Activated naive CD4-positive, alpha-beta T cell treated with anti-CD3 and anti-CD28 coated beads for 36 hours (primary cell): ENCODE results near the gene ITGA1. TPM values are rescaled to one million over a fixed set of nuclear protein-coding genes. Genes with fewer than 3 reads are reported as not detected.
"Not testable (repeated sequence)": the region's sequence is repeated elsewhere in the genome, so short reads cannot be mapped to it uniquely, and the experiment has no call there.

Experiments
- CTCF ChIA-PET: fragments of 350-600 bp; sonication (Branson Sonifier 250); formaldehyde crosslinking; loops from one replicate; lab custom pipeline; 2021; ENCODE audit warnings: antibody characterized with exemption; lab: Charles Lee
- DNase-seq: peaks from one replicate; pipeline ENCODE4 v3.0.0-alpha.2; 2020
- H3K27ac Mint-ChIP-seq: one replicate; pipeline ENCODE4 v1.8.0; 2021; ENCODE audit warnings: mild to moderate bottlenecking, mixed read lengths
- H3K27me3 Mint-ChIP-seq: one replicate; pipeline ENCODE4 v1.8.0; 2021; ENCODE audit warnings: low read depth, mixed read lengths
- H3K36me3 Mint-ChIP-seq: one replicate; pipeline ENCODE4 v1.8.0; 2021; ENCODE audit warnings: low read depth, mixed read lengths
- H3K4me1 Mint-ChIP-seq: one replicate; pipeline ENCODE4 v1.8.0; 2021; ENCODE audit warnings: low read depth, mixed read lengths
- H3K4me3 Mint-ChIP-seq: one replicate; pipeline ENCODE4 v1.8.0; 2021; ENCODE audit warnings: mild to moderate bottlenecking, moderate library complexity, mixed read lengths
- H3K9me3 Mint-ChIP-seq: one replicate; pipeline ENCODE4 v1.8.0; 2021; ENCODE audit warnings: mixed read lengths
- intact Hi-C: fragments of 100-400 bp; cut with micrococcal nuclease; formaldehyde crosslinking; loops from one replicate; pipeline ENCODE4 v1.15.1; 2023
- total RNA-seq, 2 experiments: library from RNA; stranded (reverse); gene quantifications; one replicate each; pipeline ENCODE4 v1.2.3, GENCODE V29; 2021

The ITGA1 gene
- total RNA-seq = 1 to 10 TPM in 1 of 2 experiments, under 1 TPM in 1; 0.69 to 1.2 TPM

DNA sequence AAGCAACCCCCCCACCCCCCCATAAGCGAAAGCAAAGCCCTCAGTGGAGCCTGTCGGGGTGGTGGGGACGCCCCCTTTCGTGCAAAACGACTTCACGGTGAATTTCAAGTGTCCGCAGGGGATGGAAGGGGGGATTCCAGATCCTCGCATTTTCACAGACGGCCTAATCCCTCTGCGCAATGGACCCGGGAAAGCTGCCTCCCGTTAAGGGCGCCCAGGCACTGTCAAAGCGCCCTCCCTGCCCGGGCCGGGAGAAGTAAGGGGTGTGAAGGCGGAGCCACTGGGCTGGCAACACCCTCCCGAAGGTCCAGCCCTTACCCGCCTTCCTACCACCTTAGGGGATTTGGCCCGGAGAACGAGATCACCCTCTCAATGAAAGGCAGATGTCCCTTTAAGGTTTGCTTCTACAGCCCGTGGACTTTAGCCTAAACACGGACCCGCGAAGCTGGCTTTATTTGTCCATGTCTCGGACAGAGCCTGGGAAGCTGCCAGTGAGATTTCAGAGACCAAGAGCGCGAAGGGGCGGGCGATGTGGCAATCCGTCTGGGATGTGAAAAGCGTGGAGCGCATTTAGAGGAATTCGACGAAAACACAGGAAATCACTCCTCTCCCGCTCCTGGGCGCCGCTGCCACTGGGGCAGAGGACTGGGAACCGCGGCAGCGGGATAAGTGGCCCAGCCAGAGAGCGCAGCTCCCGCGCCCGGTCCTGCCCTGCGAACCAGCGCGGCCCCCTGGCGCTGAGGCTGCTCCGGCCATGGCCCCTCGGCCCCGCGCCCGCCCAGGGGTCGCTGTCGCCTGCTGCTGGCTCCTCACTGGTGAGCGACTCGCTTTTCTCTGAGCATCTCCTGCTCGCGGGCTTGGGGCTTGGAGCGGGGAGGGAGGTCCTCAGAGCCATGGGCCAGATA is at the start of gene ITGA1, which contains the start of gene PELO:
TSS of gene ITGA1 (plus strand) at position 317 of the 905 bp plus-strand sequence. CDS start at position 755, 438 bp downstream.
TSS of gene PELO (plus strand) at position 317 of the 905 bp plus-strand sequence. CDS start 12,479 bp downstream, outside the sequence.
- intact Hi-C loops = loop anchor here (1.0 to 5.0 kb wide), 9 partner anchors 12 to 308 kb away; no protein-coding TSS in a partner anchor
- Mint-ChIP-seq H3K27me3 (peaks cover 4% of the 10 kb centered on the region), H3K36me3 (no peaks in the 10 kb centered on the region), H3K9me3 (no peaks in the 10 kb centered on the region), H3K27ac (peak within 1 kb of the TSS; percentile 44), H3K4me1 (peaks cover 15% of the 10 kb centered on the region), H3K4me3 (peak within 1 kb of the TSS; percentile 84)
- CTCF ChIA-PET = interaction anchor here (0.6 to 2.2 kb wide), 5 partner anchors 11 to 137 kb away, joined by 3 to 11 read pairs (median 7); no protein-coding TSS in a partner anchor
- peak; percentile 79 for DNase-seq

DNA sequence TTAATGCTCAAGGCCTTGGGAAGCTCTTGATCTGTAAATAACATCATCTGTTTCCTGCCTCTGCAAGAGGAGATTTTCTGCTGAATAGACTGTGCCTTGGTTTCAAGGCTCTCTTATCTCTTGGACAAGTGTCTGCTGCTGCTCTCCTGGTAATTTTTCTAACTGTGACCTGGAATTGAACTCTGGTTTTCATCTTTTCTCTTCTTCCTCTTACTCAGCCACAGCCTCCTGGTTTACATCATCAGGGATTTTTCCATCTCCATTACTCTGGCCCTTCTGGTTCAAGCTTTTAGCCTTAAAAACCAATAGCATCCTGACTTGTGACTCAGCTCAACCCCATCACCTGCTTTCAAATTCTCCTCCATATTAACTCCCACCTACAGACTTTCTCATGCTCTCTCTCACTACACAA is 49.6 kb upstream of the ITGA1 start:
- Mint-ChIP-seq H3K36me3 (peaks cover 1% of the 10 kb centered on the region), H3K27me3 (no peaks in the 10 kb centered on the region), H3K27ac (no peak overlapping the region), H3K4me1 (peaks cover 32% of the 10 kb centered on the region), H3K9me3 (peaks cover 5% of the 10 kb centered on the region), H3K4me3 (no peak overlapping the region)
- CTCF ChIA-PET = interaction anchor here (0.9 to 1.7 kb wide), 4 partner anchors 12 to 177 kb away, joined by 3 to 5 read pairs (median 4); no protein-coding TSS in a partner anchor
- intact Hi-C loops = no loop called here
- no peak for DNase-seq

DNA sequence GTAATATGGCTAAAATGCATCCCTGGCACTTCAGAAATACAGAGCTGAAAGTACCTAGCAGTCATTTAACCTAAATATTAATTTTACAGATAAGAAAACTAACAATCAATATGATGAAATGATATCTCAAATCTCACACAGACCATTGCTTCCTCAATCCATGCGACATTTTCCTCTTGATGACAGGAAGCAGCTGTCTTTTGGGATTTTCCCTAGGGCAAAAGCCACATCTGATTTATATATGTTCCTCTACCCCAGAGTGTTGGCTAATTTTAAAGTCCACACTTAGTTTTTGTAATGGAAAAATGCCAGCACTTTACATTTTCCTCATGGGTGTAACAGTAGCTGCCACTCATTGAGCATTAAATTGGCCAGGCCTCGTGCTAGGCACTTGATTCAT is 47.7 kb upstream of the ITGA1 start:
- peaks cover 5% of the 10 kb centered on the region for H3K9me3 Mint-ChIP-seq

DNA sequence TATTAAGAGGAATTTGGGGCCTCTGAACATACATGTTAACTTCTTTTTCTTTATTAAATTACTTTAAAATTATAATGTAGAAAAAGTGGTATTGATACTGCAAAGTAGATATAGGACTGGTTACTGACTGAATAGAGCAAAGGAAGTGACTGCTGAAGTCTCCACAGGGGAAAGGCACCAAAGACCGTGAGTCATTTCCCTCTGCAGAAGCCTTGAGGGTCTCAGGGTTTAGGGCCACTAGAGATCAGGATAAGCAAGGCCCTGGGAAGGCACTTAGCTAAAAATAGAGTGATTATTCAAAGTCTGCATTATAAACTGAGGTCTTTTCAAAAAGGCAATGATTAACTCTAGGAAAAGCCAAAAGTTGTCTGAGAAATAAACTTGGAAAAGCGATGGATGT is 44.7 kb upstream of the ITGA1 start:
- intact Hi-C loops = loop anchor here (1.0 kb wide), 1 partner anchor 18 kb away; no protein-coding TSS in a partner anchor
- H3K36me3 Mint-ChIP-seq = no peaks in the 10 kb centered on the region
- H3K9me3 Mint-ChIP-seq = no peaks in the 10 kb centered on the region
- DNase-seq = no peak
- H3K4me3 Mint-ChIP-seq = no peak overlapping the region
- CTCF ChIA-PET = interaction anchor here (0.7 kb wide), 1 partner anchor 52 kb away, joined by 3 read pairs; no protein-coding TSS in a partner anchor
- H3K27ac Mint-ChIP-seq = peak overlapping the region; percentile 5
- H3K27me3 Mint-ChIP-seq = no peaks in the 10 kb centered on the region
- peaks cover 51% of the 10 kb centered on the region for H3K4me1 Mint-ChIP-seq

More for the DNA sequence above, 47.7 kb upstream of the ITGA1 start:
- Mint-ChIP-seq H3K4me3 (no peak overlapping the region), H3K27me3 (no peaks in the 10 kb centered on the region), H3K36me3 (peaks cover 1% of the 10 kb centered on the region), H3K4me1 (peaks cover 49% of the 10 kb centered on the region), H3K27ac (no peak overlapping the region)
- intact Hi-C loops = no loop called here
- no peak for DNase-seq
- CTCF ChIA-PET = no interaction called here

DNA sequence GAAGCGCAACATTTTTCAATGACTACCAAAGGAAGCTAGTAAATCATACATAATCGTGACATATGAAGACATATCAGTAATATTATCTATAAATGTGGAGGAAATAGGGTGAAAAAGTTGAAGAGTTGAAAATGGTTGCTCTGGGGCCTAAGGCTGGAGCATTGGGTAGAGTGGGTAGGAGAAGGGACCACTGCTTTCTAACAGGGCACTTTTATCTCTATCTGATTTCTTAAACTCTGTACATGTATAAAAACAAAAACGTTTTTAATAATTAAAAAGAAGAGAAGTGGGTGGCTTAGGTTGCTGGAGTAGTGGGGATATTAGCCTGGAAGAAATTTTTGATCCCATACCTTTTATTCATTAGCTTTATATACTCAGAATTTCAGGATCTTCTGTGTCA is 44.2 kb upstream of the ITGA1 start:
- intact Hi-C loops = loop anchor here (1.0 kb wide), 1 partner anchor 18 kb away; no protein-coding TSS in a partner anchor
- no peak for DNase-seq
- Mint-ChIP-seq H3K27me3 (no peaks in the 10 kb centered on the region), H3K4me3 (no peak overlapping the region), H3K9me3 (no peaks in the 10 kb centered on the region), H3K4me1 (peaks cover 47% of the 10 kb centered on the region), H3K27ac (peak overlapping the region; percentile 32), H3K36me3 (no peaks in the 10 kb centered on the region)
- CTCF ChIA-PET = interaction anchor here (0.7 kb wide), 1 partner anchor 53 kb away, joined by 3 read pairs; no protein-coding TSS in a partner anchor

DNA sequence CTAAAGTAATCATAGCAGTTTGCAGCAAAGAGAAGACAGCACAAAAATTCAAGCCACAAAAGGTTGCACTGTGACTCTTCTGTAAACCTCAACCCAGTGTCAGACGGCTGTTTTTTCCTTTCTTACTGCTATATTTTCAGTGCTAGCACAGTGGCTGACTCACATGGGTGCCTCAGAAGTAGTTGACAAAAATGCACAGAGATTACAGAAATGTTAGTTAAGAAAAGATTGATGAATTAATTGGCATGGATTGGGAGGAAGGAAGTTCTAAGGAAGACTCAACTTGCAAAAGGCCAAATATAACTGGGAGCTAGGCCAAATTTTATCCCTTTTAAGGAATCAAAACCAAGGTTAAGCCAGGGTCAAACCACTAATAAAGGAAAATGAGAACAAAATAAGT is 43.7 kb upstream of the ITGA1 start:
- intact Hi-C loops = loop anchor here (1.0 kb wide), 4 partner anchors 17 to 56 kb away; partner anchors contain the start of genes ITGA1 and PELO
- H3K36me3 Mint-ChIP-seq = no peaks in the 10 kb centered on the region
- H3K9me3 Mint-ChIP-seq = no peaks in the 10 kb centered on the region
- H3K27me3 Mint-ChIP-seq = no peaks in the 10 kb centered on the region
- CTCF ChIA-PET = no interaction called here
- DNase-seq = peak; percentile 66
- no peak overlapping the region for H3K4me3 Mint-ChIP-seq
- peaks cover 44% of the 10 kb centered on the region for H3K4me1 Mint-ChIP-seq
- peak overlapping the region; percentile 32 for H3K27ac Mint-ChIP-seq

DNA sequence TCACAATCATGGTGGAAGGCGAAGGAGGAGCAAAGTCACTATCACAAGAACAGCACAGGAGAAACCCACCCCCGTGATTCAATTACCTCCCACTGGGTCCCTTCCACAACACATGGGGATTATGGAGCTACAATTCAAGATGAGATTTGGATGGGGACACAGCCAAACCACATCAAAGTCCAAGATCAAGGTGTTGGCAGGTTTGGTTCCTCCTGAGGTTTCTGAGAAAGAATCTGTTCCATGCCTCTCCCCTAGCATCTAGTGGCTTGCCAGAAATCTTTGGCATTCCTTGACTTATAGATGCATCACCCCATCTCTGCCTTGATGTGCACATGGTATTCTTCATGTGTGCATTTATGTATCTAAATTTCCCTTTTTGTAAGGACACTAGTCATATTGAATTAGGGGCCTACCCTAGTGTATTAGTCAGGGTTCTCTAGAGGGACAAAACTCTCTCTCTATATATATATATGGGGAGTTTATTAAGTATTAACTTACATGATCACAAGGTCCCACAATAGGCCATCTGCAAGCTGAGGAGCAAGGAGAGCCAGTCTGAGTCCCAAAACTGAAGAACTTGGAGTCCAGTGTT is 42.8 kb upstream of the ITGA1 start:
- intact Hi-C loops = loop anchor here (1.0 kb wide), 4 partner anchors 20 to 55 kb away; partner anchors contain the start of genes ITGA1 and PELO
- DNase-seq, H3K27me3 Mint-ChIP-seq, H3K4me3 Mint-ChIP-seq, CTCF ChIA-PET, H3K36me3 Mint-ChIP-seq, H3K9me3 Mint-ChIP-seq, H3K27ac Mint-ChIP-seq: not testable (repeated sequence)
- peaks cover 39% of the 10 kb centered on the region for H3K4me1 Mint-ChIP-seq

DNA sequence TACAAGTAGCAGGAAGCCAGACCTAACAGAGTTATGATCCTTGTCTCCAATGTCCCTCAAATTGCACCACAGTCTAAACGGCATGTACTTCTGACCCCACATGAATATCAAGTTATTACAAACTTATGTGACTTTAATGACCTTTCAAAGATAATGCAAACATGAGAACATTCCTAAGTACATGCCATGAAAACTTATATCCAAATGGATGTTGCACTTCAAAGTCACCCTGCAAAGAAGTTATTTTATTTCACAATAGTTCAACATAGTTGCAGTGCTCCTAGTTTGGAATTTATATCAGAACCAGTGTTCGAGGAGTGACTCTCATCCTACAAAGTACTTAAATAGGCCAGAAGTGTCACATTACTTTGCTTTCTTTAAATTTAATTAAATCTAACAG is 41.2 kb upstream of the ITGA1 start:
- no peak for DNase-seq
- no peaks in the 10 kb centered on the region for H3K9me3 Mint-ChIP-seq
- H3K4me1 Mint-ChIP-seq = peaks cover 36% of the 10 kb centered on the region
- H3K27ac Mint-ChIP-seq = no peak overlapping the region
- H3K4me3 Mint-ChIP-seq = no peak overlapping the region
- no peaks in the 10 kb centered on the region for H3K36me3 Mint-ChIP-seq
- CTCF ChIA-PET = no interaction called here
- intact Hi-C loops = no loop called here
- no peaks in the 10 kb centered on the region for H3K27me3 Mint-ChIP-seq

DNA sequence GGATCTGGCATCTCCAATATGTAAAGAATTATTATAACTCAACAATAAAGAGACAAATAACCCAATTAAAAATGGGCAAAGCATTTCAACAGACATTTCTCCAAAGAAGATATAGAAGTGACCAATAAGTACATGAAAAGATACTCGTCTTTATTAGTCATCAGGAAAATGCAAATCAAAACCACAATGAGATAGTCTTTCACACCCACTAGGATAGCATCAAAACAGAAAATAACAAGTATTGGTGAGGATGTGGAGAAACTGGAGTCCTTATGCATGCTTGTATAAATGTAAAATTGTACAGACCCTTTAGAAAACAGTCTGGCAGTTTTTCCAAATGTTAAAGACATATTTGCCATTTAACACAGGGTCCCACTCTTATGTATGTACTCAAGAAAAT is 39.1 kb upstream of the ITGA1 start:
- DNase-seq = no peak
- Mint-ChIP-seq H3K4me3 (no peak overlapping the region), H3K27me3 (no peaks in the 10 kb centered on the region), H3K27ac (no peak overlapping the region), H3K36me3 (no peaks in the 10 kb centered on the region), H3K4me1 (peaks cover 19% of the 10 kb centered on the region), H3K9me3 (no peaks in the 10 kb centered on the region)
- CTCF ChIA-PET = no interaction called here
- intact Hi-C loops = no loop called here

DNA sequence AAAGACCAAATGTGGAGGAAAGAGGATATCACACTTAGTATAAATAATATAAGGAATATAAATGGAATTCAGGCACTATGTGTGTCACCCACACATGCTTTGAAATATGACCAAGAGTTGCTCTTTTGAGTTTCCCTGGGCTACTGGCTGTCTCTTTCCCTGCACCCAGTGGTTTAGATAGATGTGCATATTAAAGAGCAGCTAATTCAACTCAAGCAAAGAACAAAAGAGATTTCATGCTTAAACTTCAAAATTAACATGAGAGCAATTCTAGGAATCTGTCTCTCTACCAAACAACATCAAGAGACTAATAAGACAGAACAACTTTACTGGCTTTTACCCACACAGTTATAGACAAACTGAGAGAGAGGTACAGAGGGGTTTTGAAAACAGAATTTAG is 38.0 kb upstream of the ITGA1 start:
- intact Hi-C loops = loop anchor here (1.0 kb wide), 1 partner anchor 11 kb away; no protein-coding TSS in a partner anchor
- CTCF ChIA-PET = interaction anchor here (0.8 kb wide), 1 partner anchor 32 kb away, joined by 4 read pairs; no protein-coding TSS in a partner anchor
- no peak for DNase-seq
- Mint-ChIP-seq H3K4me1 (peaks cover 11% of the 10 kb centered on the region), H3K9me3 (no peaks in the 10 kb centered on the region), H3K27me3 (no peaks in the 10 kb centered on the region), H3K36me3 (no peaks in the 10 kb centered on the region), H3K27ac (no peak overlapping the region), H3K4me3 (no peak overlapping the region)

DNA sequence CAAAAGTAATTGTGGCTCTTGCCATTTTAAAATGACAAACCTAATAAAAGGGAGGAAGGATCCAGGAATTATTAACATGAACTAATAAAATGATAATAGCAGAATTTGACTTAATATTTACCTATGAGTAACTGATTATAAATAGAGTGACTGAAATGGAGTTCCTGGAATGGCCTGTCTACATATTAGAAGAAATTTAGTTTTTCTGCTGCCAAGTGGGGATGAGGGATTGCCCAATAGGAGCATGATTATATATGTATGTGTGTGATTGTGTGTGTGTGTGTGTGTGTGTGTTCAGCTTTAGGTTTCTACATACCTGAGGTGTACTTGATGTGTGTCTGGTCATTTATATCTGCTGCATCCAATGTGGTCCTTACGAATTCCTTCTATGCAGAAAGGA is 36.6 kb upstream of the ITGA1 start:
- Mint-ChIP-seq H3K27ac (no peak overlapping the region), H3K27me3 (no peaks in the 10 kb centered on the region), H3K4me3 (no peak overlapping the region), H3K9me3 (no peaks in the 10 kb centered on the region), H3K4me1 (peaks cover 2% of the 10 kb centered on the region), H3K36me3 (no peaks in the 10 kb centered on the region)
- no peak for DNase-seq
- intact Hi-C loops = no loop called here
- CTCF ChIA-PET = no interaction called here

DNA sequence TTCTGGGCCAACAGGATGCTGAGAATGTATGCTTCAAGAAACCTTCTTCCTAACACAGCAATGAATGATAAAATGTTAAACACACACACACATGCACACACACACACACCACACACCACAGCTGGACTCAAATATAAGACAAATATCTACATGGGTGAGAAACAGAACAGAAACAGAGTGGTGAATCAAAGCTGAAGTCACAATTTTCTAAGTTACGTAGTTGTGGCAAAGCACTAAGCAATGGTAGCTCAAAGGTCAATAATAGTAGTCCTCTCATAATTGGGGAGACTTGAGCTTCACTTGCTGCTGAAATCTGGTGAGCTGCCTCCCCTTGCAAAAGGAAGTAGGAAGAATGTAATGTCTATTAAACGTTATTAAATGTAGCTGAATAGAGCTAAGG is 33.7 kb upstream of the ITGA1 start:
- Mint-ChIP-seq H3K4me1 (peaks cover 3% of the 10 kb centered on the region), H3K9me3 (no peaks in the 10 kb centered on the region), H3K4me3 (no peak overlapping the region), H3K27ac (no peak overlapping the region), H3K27me3 (no peaks in the 10 kb centered on the region), H3K36me3 (no peaks in the 10 kb centered on the region)
- intact Hi-C loops = no loop called here
- DNase-seq = no peak
- CTCF ChIA-PET = interaction anchor here (0.6 to 1.3 kb wide), 3 partner anchors 15 to 552 kb away, joined by 3 to 4 read pairs (median 3); no protein-coding TSS in a partner anchor
